ENCODE results near the gene PIP4P1.

PIP4P1 gene

GRCh38 chr14:20435582-20436362, 25.5 kb downstream of the PIP4P1 start, which contains the start of gene KLHL33:
Gene KLHL33 (minus strand): TSS chr14:20436166. CDS start chr14:20435811, 355 bp downstream.
- H3K27ac ChIP-seq (ENCODE audit: low read length), result no peak within 1 kb of the TSS
- no peak within 1 kb of the TSS for H3K4me2 ChIP-seq (ENCODE audit: low read depth, low read length)
- no peak within 1 kb of the TSS for H3K4me3 ChIP-seq (ENCODE audit: low read length)
- H3K9me3 ChIP-seq (replicated peaks; ENCODE audit: insufficient read depth, low read length), result no peaks in the 10 kb centered on the region
- H3K36me3 ChIP-seq (replicated peaks; ENCODE audit: insufficient read depth, low read length), result no peaks in the 10 kb centered on the region
- no peak for DNase-seq
- H4K20me1 ChIP-seq (ENCODE audit: insufficient read depth, low read length), result no peaks in the 10 kb centered on the region
- no peaks in the 10 kb centered on the region for H3K79me2 ChIP-seq (ENCODE audit: low read length)
- H3K27me3 ChIP-seq (replicated peaks; ENCODE audit: insufficient read depth, low read length), result no peaks in the 10 kb centered on the region
- no peak within 1 kb of the TSS for H2AFZ ChIP-seq (ENCODE audit: low read length)
- H3F3A ChIP-seq (ENCODE audit: insufficient read depth, low read length), result no peaks in the 10 kb centered on the region
- no peak within 1 kb of the TSS for H3K9ac ChIP-seq (ENCODE audit: low read length)
- H3K9me2 ChIP-seq (replicated peaks; ENCODE audit: insufficient read depth, low read length), result no peaks in the 10 kb centered on the region
- no peaks in the 10 kb centered on the region for H3K4me1 ChIP-seq (ENCODE audit: low read length)
- TF ChIP-seq CTCF (IDR thresholded peaks at IDR 0.05; ENCODE audit: low read length) (no peak), EZH2phosphoT487 (IDR thresholded peaks at IDR 0.05; ENCODE audit: low read length) (no peak), EZH2 (optimal IDR thresholded peaks at IDR 0.05; ENCODE audit: low read depth, low read length) (no peak)

- H3K4me3 ChIP-seq (ENCODE audit: low read length), result no peak overlapping the region
- H3K27me3 ChIP-seq (replicated peaks; ENCODE audit: insufficient read depth, low read length), result no peaks in the 10 kb centered on the region
- H3K36me3 ChIP-seq (replicated peaks; ENCODE audit: insufficient read depth, low read length), result no peaks in the 10 kb centered on the region
- H3K79me2 ChIP-seq (ENCODE audit: low read length), result no peaks in the 10 kb centered on the region
- no peak overlapping the region for H3K27ac ChIP-seq (ENCODE audit: low read length)
- H3K4me1 ChIP-seq (ENCODE audit: low read length), result no peaks in the 10 kb centered on the region
- no peaks in the 10 kb centered on the region for H4K20me1 ChIP-seq (ENCODE audit: insufficient read depth, low read length)
- no peak for DNase-seq
- H2AFZ ChIP-seq (ENCODE audit: low read length), result no peak overlapping the region
- H3K9me3 ChIP-seq (replicated peaks; ENCODE audit: insufficient read depth, low read length), result no peaks in the 10 kb centered on the region
- no peaks in the 10 kb centered on the region for H3F3A ChIP-seq (ENCODE audit: insufficient read depth, low read length)
- no peak overlapping the region for H3K4me2 ChIP-seq (ENCODE audit: low read depth, low read length)
- H3K9ac ChIP-seq (ENCODE audit: low read length), result no peak overlapping the region
- no peaks in the 10 kb centered on the region for H3K9me2 ChIP-seq (replicated peaks; ENCODE audit: insufficient read depth, low read length)
- no peak for TF ChIP-seq EZH2 (optimal IDR thresholded peaks at IDR 0.05; ENCODE audit: low read depth, low read length)
- no peak for TF ChIP-seq EZH2phosphoT487 (IDR thresholded peaks at IDR 0.05; ENCODE audit: low read length)
- no peak for TF ChIP-seq CTCF (IDR thresholded peaks at IDR 0.05; ENCODE audit: low read length)
These were observed 26.3 kb downstream of the PIP4P1 start for GRCh38 chr14:20434701-20435581.

- H3K4me2 ChIP-seq (ENCODE audit: low read depth, low read length), result no peak overlapping the region
- H3K36me3 ChIP-seq (replicated peaks; ENCODE audit: insufficient read depth, low read length), result no peaks in the 10 kb centered on the region
- H2AFZ ChIP-seq (ENCODE audit: low read length), result no peak overlapping the region
- no peak for DNase-seq
- H3K4me3 ChIP-seq (ENCODE audit: low read length), result no peak overlapping the region
- H3K9ac ChIP-seq (ENCODE audit: low read length), result no peak overlapping the region
- no peaks in the 10 kb centered on the region for H3F3A ChIP-seq (ENCODE audit: insufficient read depth, low read length)
- H3K79me2 ChIP-seq (ENCODE audit: low read length), result no peaks in the 10 kb centered on the region
- no peaks in the 10 kb centered on the region for H3K27me3 ChIP-seq (replicated peaks; ENCODE audit: insufficient read depth, low read length)
- peaks cover 9% of the 10 kb centered on the region for H3K4me1 ChIP-seq (ENCODE audit: low read length)
- H3K27ac ChIP-seq (ENCODE audit: low read length), result no peak overlapping the region
- H3K9me2 ChIP-seq (replicated peaks; ENCODE audit: insufficient read depth, low read length), result no peaks in the 10 kb centered on the region
- no peaks in the 10 kb centered on the region for H3K9me3 ChIP-seq (replicated peaks; ENCODE audit: insufficient read depth, low read length)
- H4K20me1 ChIP-seq (ENCODE audit: insufficient read depth, low read length), result no peaks in the 10 kb centered on the region
- no peak for TF ChIP-seq CTCF (IDR thresholded peaks at IDR 0.05; ENCODE audit: low read length)
These were observed 31.2 kb downstream of the PIP4P1 start for GRCh38 chr14:20429801-20430669.

Data from MM.1S (cell line).